Activated T-helper 2 cell treated with anti-CD3 and anti-CD28 coated beads, Interferon-gamma antibody, Interleukin-2, Interleukin-4, amounts not matched to agents 10 μg/mL and 5 μg/mL and 100 μg/mL, durations not matched to agents 14 hours and 24 hours and 36 hours (primary cell): ENCODE data around the gene HCLS1. TPM values are rescaled to one million over a fixed set of nuclear protein-coding genes. Genes with fewer than 3 reads are reported as not detected.

Source experiments
- DNase-seq: peaks from one replicate; pipeline ENCODE4 v3.0.0; 2021; ENCODE audit warnings: low spot score
- H3K27ac Mint-ChIP-seq: one replicate; pipeline ENCODE4 v1.8.0; 2021; ENCODE audit warnings: mixed read lengths
- H3K27me3 Mint-ChIP-seq: one replicate; pipeline ENCODE4 v1.8.0; 2021; ENCODE audit warnings: low read depth, mixed read lengths
- H3K36me3 Mint-ChIP-seq: one replicate; pipeline ENCODE4 v1.8.0; 2021; ENCODE audit warnings: low read depth, mixed read lengths
- H3K4me1 Mint-ChIP-seq: one replicate; pipeline ENCODE4 v1.8.0; 2021; ENCODE audit warnings: low read depth, mixed read lengths
- H3K4me3 Mint-ChIP-seq: one replicate; pipeline ENCODE4 v1.8.0; 2021; ENCODE audit warnings: low read depth, mild to moderate bottlenecking, moderate library complexity, mixed read lengths
- H3K9me3 Mint-ChIP-seq: one replicate; pipeline ENCODE4 v1.8.0; 2021; ENCODE audit warnings: mixed read lengths
- intact Hi-C: fragments of 100-400 bp; cut with micrococcal nuclease; formaldehyde crosslinking; loops from one replicate; pipeline ENCODE4 v1.15.1; 2023
- total RNA-seq: library from RNA; stranded (reverse); gene quantifications from 2 replicates; pipeline ENCODE4 v1.2.3, GENCODE V29; 2022

The HCLS1 gene
- total RNA-seq, 1 donor from 2014 or later = 243 TPM

- Mint-ChIP-seq H3K36me3 (peaks cover 75% of the 10 kb centered on the region), H3K9me3 (peaks cover 5% of the 10 kb centered on the region), H3K27ac (no peak overlapping the region), H3K27me3 (no peaks in the 10 kb centered on the region), H3K4me3 (no peak overlapping the region), H3K4me1 (peaks cover 18% of the 10 kb centered on the region)
- intact Hi-C loops = no loop called here
- DNase-seq = no peak
Measured at GRCh38 chr3:121648219-121648958, 12.3 kb downstream of the HCLS1 start.

DNA sequence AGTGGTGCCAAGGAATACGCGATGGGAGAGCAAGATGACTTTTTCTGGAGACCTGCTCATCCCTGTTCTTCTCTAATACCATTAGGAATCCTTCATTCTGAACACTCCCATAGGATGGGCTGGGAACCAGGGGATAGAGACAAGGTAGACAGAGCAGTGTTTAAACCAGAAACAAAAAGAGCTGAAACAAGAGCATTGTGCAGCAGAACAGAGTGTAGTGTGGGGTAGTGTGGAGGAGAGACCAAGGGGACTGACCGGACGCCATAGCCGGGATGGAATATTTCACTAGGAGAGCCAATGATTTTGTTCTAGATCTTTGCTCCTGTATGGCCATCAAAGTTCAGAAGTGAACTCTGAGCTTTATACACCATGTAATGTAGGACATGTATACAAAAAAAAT is 15.6 kb downstream of the HCLS1 start:
- Mint-ChIP-seq H3K27me3 (no peaks in the 10 kb centered on the region), H3K4me3 (no peak overlapping the region), H3K36me3 (peaks cover 73% of the 10 kb centered on the region), H3K4me1 (peaks cover 10% of the 10 kb centered on the region), H3K9me3 (peaks cover under 1% of the 10 kb centered on the region), H3K27ac (no peak overlapping the region)
- intact Hi-C loops = no loop called here
- no peak for DNase-seq

DNA sequence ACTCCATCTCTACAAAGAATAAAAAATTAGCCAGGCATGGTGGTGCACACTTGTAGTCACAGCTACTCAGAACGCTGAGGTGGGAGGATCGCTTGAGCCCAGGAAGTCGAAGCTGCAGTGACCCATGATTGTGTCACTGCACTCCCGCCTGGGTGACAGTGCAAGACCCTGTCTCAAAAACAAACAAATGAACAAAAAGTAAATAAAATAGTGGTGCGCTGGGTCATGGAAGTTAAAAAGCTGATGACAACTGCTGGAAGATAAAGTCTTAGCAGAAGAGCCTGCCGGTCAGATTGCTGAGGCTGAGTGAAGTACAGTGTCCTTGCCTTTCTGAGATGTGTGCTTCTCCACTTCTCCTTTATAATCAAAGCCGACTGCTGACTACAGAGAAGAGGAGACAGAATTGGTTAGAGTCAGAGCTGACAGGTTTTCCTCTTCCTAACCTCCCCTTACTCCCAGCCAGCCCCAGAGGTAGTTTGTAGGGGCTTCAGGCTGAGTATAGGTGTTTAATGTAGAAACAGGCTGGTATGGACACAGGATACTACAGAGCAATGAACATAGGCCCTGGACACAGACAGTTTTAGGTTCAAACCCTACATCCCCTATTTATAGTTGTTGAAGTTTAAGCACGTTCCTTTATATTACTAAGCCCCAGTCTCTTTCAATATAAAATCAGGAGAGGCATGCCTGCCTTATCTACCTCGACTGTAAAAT is 17.9 kb downstream of the HCLS1 start:
- H3K27ac Mint-ChIP-seq = no peak overlapping the region
- peaks cover 7% of the 10 kb centered on the region for H3K4me1 Mint-ChIP-seq
- H3K4me3 Mint-ChIP-seq = no peak overlapping the region
- H3K9me3 Mint-ChIP-seq = no peaks in the 10 kb centered on the region
- no peak for DNase-seq
- intact Hi-C loops = no loop called here
- H3K27me3 Mint-ChIP-seq = no peaks in the 10 kb centered on the region
- H3K36me3 Mint-ChIP-seq = peaks cover 79% of the 10 kb centered on the region

DNA sequence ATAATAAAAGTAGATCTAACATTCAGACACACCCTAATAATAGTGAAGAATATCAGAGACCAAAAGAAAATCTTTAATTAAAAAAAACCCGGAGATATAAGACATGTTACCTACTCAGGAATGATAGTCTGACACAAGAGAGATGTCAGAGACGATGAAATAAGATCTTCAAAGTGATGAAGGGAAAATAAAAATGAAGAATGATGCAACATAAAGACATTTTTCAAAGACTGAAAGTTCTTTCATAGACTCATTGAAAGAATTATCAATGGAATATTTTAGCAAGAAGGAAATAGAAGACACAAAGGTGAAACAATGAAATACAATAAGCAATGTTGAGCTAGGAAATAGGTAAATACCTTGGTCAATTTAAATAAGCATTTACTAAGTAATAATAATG is 19.6 kb downstream of the HCLS1 start:
- Mint-ChIP-seq H3K4me3 (no peak overlapping the region), H3K36me3 (peaks cover 88% of the 10 kb centered on the region), H3K27me3 (no peaks in the 10 kb centered on the region), H3K27ac (no peak overlapping the region), H3K4me1 (peaks cover 5% of the 10 kb centered on the region), H3K9me3 (no peaks in the 10 kb centered on the region)
- DNase-seq = no peak
- intact Hi-C loops = no loop called here

DNA sequence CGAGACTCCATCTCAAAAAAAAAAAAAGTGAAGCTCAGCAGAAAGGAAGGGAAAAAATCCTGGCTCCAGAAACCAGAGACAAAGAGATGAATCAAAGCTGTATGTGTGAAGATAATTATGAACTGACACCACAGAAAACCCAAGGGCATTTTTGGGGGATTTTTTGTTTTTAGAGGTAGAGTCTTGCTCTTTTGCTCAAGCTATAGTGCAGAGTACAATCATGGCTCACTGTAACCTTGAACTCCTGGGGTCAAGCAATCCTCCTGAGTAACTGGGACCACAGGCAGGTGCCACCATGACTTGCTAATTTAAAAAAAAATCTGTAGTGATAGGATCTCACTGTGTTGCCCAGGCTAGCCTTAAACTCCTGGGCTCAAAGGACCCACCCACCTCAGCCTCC is 22.8 kb downstream of the HCLS1 start:
- Mint-ChIP-seq H3K36me3 (peaks cover 93% of the 10 kb centered on the region), H3K4me3 (no peak overlapping the region), H3K9me3 (no peaks in the 10 kb centered on the region), H3K27ac (no peak overlapping the region), H3K4me1 (peaks cover 5% of the 10 kb centered on the region), H3K27me3 (no peaks in the 10 kb centered on the region)
- DNase-seq = no peak
- intact Hi-C loops = no loop called here

DNA sequence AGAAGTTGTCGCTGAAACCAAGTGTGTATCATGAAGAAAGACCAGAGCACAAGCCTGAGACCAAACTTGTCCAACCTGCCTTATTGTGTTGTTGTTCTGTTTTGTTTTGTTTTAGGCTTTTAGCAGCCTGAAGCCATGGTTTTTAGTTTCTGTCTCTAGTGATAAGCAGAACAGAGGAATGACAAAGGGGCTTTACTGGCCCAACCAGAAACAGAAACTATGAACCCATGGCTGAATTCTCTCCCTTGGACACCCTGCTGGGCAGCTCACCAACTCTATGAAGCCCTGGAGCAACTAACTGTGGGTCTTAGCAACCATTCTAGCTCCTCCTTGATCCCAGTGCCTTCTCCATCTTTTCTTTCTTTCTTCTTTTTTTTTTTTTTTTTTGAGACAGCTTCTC is 30.3 kb downstream of the HCLS1 start:
- no peak overlapping the region for H3K27ac Mint-ChIP-seq
- H3K27me3 Mint-ChIP-seq = no peaks in the 10 kb centered on the region
- no peak overlapping the region for H3K4me3 Mint-ChIP-seq
- H3K4me1 Mint-ChIP-seq = no peaks in the 10 kb centered on the region
- peaks cover 71% of the 10 kb centered on the region for H3K36me3 Mint-ChIP-seq
- intact Hi-C loops = no loop called here
- DNase-seq = no peak
- H3K9me3 Mint-ChIP-seq = no peaks in the 10 kb centered on the region

DNA sequence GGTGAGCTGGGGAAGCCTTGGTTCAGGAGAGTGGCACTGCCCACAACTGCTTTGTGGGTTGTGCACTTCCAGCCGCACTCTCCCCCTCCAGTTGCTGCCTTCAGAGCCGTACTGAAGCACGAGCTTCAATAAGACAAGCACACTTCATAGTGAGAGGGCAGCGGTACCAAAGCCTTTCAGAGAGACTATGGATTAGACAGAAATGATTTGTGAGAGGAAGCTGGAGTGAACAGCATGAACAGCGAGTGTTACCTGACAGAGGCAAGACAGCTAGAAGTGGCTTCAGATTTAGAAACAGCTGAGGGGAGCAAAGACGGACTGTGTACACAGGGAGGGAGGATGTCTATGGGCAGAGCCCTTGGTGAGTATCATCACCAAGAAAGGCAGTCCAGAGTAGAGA is 31.1 kb downstream of the HCLS1 start:
- no peaks in the 10 kb centered on the region for H3K4me1 Mint-ChIP-seq
- H3K9me3 Mint-ChIP-seq = no peaks in the 10 kb centered on the region
- H3K4me3 Mint-ChIP-seq = no peak overlapping the region
- peaks cover 64% of the 10 kb centered on the region for H3K36me3 Mint-ChIP-seq
- intact Hi-C loops = no loop called here
- no peaks in the 10 kb centered on the region for H3K27me3 Mint-ChIP-seq
- DNase-seq = no peak
- peak overlapping the region; percentile 42 for H3K27ac Mint-ChIP-seq

- Mint-ChIP-seq H3K27me3 (no peaks in the 10 kb centered on the region), H3K9me3 (no peaks in the 10 kb centered on the region), H3K4me1 (no peaks in the 10 kb centered on the region), H3K36me3 (peaks cover 44% of the 10 kb centered on the region), H3K27ac (no peak overlapping the region), H3K4me3 (no peak overlapping the region)
- intact Hi-C loops = no loop called here
- no peak for DNase-seq
Measured at GRCh38 chr3:121627622-121628021, 33.1 kb downstream of the HCLS1 start.

DNA sequence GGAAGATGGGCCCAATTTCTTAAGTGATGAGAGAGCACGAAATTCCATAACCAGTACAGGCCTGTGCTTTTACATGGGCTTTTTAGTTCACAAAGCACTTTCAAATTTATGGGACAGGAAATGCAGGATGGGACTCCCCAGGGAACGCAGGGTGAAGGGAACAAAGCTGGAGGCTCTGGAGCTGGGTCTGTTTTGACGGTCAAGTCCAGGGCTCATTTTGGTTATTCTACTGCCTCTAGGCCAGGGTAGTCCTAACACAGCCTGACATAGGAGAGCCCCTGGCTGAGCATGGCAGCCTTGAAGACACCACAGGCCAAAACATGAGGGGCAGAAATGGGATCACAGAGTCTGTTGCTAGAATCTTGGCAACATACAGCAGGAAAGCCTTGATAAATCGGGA is 33.5 kb downstream of the HCLS1 start:
- intact Hi-C loops = no loop called here
- no peak overlapping the region for H3K4me3 Mint-ChIP-seq
- no peaks in the 10 kb centered on the region for H3K4me1 Mint-ChIP-seq
- no peak overlapping the region for H3K27ac Mint-ChIP-seq
- H3K9me3 Mint-ChIP-seq = no peaks in the 10 kb centered on the region
- no peaks in the 10 kb centered on the region for H3K27me3 Mint-ChIP-seq
- DNase-seq = no peak
- peaks cover 40% of the 10 kb centered on the region for H3K36me3 Mint-ChIP-seq

DNA sequence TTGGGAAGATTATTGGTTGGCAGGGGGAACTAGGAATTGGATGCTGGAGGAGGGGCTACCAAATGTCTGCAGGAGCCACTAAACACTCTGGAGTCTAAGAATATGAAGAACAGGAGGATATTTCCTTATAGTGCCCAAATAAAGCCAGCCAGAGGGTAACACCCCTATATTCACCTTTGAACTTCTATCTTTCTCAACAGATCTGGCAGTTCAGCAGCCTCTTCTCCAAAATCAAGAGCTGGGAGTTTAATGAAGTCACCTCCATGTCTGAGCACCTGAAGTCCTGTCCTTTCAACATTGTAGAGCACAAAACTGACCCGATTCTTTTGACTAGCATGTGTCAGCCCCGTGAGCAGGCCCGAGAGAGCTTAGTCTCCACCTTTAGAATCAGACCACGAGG is 34.2 kb downstream of the HCLS1 start:
- no peak for DNase-seq
- no peaks in the 10 kb centered on the region for H3K9me3 Mint-ChIP-seq
- H3K36me3 Mint-ChIP-seq = peaks cover 33% of the 10 kb centered on the region
- no peak overlapping the region for H3K27ac Mint-ChIP-seq
- H3K4me1 Mint-ChIP-seq = no peaks in the 10 kb centered on the region
- no peak overlapping the region for H3K4me3 Mint-ChIP-seq
- H3K27me3 Mint-ChIP-seq = no peaks in the 10 kb centered on the region
- intact Hi-C loops = no loop called here

GRCh38 chr3:121624147-121624899 is 36.4 kb downstream of the HCLS1 start:
- peaks cover 11% of the 10 kb centered on the region for H3K36me3 Mint-ChIP-seq
- H3K4me1 Mint-ChIP-seq = no peaks in the 10 kb centered on the region
- H3K4me3 Mint-ChIP-seq = no peak overlapping the region
- no peak for DNase-seq
- no peaks in the 10 kb centered on the region for H3K27me3 Mint-ChIP-seq
- no peak overlapping the region for H3K27ac Mint-ChIP-seq
- intact Hi-C loops = no loop called here
- H3K9me3 Mint-ChIP-seq = no peaks in the 10 kb centered on the region

- Mint-ChIP-seq H3K27ac (no peak overlapping the region), H3K9me3 (no peaks in the 10 kb centered on the region), H3K36me3 (no peaks in the 10 kb centered on the region), H3K4me3 (no peak overlapping the region), H3K4me1 (no peaks in the 10 kb centered on the region), H3K27me3 (no peaks in the 10 kb centered on the region)
- no peak for DNase-seq
- intact Hi-C loops = no loop called here
Measured at GRCh38 chr3:121621491-121621890, 39.2 kb downstream of the HCLS1 start.

DNA sequence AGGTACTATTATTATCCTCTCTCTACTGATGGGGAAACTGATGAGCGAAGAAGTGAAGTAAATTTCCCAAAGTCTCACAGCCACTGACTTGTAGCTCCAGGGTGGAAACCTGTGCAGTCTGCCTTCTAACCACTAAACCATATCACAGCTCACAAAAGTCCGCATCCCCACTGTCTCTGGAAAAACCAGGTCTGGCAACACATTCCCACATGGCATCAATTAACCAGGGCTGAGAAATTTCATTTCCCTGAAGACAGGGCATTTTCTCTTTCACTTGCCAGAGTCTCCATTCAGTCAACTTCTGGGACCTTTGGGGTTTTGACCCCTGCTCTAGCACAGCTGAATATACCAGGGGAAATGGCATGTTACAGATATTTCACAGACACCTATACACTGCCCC is 41.0 kb downstream of the HCLS1 start:
- DNase-seq = no peak
- H3K9me3 Mint-ChIP-seq = no peaks in the 10 kb centered on the region
- intact Hi-C loops = no loop called here
- H3K4me1 Mint-ChIP-seq = no peaks in the 10 kb centered on the region
- no peak overlapping the region for H3K4me3 Mint-ChIP-seq
- H3K27me3 Mint-ChIP-seq = no peaks in the 10 kb centered on the region
- no peak overlapping the region for H3K27ac Mint-ChIP-seq
- no peaks in the 10 kb centered on the region for H3K36me3 Mint-ChIP-seq
